Activated CD8-positive, alpha-beta memory T cell treated with anti-CD3 and anti-CD28 coated beads, Interleukin-2, amount 50 U/mL, for 1 hour (primary cell): ENCODE measurements around the gene LBR.

ENCODE experiments used
- DNase-seq: peaks from one replicate; pipeline ENCODE4 v3.0.0-alpha.2; 2020; ENCODE audit errors: extremely low read depth

The LBR gene

DNA sequence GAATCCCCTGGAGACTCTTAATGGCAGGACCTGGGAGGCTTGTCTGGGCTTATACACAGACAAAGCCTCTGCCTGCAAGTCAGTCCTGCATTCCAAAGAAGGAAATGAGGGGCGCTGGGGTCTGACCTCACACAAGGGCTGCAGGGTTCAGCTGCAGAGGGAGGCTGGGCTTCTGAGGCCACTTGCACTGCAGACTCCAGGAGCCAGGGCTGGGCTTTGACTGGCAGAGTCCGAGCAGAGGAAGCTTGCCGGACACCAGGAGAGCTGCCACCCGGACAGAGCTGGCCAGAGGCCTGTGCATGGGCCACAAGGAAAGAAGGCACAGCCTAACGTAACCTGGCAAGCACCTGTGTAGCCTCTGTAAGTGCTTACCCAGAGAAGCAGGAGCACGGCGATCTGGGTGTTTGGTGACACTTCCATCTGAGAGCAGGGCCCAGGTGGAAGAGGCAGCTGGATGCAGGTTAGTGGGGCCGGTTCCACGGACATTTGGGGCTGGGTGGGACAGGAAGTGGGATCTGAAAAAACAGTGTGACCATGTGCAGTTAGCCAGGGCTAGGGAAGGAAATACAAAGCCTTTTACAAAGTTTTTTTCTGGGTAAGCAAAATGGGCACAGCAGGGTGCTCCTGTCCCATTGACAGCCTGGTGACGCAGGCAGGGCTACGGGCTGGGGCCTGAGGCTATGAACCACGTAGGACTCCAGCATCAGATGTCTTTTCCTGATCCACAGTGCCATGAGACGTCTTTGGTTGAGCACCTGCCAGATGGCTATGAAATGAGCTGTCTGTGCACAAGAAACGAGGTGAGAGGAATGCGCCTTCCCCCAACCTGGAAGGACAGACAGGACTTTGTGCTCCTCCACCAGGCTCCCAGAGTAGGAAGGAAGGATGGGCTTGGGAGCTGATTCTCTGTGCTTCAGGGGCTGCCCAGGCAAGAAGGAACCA is 37.3 kb upstream of the LBR start:
- DNase-seq = no peak

DNA sequence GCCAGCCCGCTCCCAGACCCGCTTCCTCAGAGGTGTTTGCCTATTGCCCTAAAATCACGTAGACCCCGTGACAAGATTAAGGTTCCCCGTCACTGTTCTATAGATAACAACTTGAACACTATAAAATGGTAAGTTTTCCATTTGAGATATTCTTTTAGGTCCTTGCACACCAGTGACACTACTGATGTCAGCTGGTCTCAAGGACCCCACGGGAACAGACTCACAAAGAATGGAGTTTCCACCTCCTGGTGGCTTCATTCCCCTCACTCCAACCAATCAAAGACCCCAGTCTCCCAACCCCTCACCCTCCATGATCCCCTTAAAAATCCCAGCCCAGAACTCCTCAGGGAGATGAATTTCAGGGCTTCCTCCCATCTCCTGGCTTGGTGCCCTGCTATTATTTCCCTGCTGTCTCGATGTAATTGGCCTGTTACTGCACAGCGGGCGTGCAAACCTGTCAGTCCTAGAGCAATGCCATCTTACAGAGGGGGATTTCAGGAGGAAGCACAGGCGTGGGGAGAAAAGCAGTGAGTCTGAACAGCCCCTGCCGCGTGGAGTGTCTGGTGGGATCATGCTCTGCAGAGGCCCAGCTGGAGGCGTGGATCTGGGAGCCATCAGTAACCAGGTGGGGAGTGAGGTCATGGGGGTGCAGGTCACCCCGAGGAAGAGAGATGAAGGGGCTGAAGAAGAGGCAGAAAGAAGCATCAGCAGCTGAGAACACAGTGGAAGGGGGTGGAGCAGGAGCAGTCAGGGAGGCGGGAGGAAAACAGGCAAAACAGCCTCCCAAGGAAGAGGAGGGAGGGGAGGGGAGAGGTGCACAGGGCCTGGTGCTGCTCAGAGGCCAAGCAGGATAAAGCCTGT is 35.1 kb upstream of the LBR start:
- DNase-seq = no peak

DNA sequence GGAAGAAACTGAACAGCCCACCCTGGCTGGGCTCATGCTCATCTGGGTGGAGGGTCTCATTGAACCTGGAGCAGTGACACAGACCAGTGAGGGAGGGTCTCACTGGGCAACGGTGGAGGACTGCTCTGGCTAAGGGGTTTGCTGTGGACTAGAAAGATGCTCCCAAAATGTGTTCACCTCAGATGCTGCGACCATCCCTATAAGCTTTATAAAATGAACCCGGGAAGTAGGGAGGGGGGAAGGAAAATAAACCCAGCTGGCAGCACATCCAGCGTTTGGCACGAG is 34.5 kb upstream of the LBR start:
- DNase-seq = no peak

DNA sequence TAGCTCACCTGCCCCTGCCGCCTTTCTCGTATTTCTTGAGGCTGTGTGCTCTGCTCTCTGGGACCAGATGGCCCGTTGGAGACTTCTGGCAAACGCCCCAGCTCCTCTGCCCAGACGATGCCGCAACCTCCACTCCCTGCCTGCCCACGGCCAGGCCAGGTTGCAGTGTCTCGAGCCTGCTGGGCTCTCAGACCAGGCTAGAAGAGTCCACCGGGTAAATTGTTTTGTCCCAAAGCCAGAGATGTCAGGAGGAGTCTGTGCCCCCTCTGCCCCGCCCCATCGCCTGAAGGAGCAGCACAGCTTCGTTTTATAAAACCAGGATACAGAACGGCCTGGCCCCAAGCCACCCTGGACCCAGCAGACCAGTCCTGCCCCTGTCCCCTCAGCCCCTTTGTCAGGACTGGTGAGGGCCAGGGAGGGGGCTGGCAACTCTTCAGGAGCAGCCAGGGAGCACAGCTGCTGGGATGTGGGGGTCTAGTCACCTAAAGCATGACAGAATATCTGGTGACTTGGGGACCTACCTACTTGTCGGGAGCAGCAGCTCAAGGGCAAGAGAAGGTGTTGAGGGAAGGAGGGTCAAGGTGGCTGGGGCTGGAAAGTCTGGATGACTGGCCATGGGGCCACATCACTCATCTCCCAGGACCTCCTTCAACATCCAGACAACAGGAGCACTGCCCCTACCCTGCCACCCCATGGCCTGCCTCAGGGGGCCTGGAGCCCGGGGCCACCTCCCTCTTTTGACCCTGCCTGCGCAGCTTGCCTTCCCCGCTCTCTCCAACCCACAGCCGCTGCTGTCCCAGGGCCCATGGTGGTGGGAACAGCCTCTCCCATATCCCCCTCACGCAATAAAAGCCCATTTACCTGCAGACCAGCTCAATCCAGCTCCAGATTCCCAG is 33.9 kb upstream of the LBR start:
- DNase-seq = no peak

DNA sequence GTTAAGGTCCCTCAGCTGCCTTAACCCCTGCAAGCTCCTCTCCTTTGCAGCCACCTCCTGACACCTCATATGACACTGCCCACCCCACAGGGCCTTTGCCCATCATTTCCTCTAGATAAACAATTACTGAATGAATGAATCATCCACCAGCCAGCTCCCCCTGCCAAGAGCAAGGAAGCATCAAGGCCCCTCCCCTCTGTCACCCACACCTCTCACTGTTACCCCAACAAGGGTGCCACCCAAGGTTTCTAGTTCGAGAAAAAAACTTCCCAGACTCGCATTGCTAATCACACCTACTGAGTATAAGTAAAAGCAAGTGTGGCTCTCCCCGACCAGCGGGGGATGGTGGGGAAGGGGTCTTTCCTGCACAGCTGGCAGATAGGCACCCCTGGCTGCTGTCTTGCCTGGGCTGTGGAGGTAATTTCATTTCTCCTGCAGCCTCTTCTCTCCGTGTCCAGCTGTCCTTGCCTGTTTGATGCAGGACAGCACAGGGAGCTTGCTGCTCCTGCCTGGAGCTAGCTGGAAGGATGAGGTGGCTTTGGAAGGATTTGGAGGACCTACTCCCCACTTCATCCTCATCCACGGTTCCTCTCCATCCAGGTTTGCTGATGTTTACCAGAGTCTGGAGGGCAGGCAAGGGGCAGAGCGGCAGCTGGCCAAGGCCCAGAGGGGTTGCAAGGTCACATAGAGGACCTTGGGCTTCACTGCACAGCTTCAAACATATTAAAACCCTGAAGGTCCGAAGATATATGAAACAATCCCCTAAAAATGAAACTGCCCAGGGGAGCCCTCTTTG is 33.1 kb upstream of the LBR start:
- DNase-seq = no peak

GRCh38 chr1:225460021-225460736 is 32.3 kb upstream of the LBR start:
- DNase-seq = no peak

DNA sequence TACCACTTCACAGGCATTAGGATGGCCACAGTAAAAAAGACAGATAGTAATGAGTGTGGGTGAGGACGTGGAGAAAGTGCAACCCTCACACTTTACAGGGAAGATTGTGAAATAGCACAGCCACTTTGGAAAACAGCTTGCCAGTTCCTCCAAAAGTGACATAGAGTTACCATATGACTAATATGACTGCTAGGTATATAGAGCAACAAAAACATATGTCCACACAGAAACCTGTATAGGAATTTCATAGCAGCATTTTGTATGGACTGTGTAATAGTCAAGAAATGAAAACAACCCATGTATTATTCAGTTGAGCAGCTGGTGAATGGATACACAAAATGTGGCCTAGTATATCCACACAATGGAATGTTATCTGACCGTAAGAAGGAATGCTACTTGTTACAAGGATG is 30.4 kb upstream of the LBR start:
- DNase-seq = no peak

GRCh38 chr1:225454733-225455132 is 26.9 kb upstream of the LBR start:
- no peak for DNase-seq

GRCh38 chr1:225453797-225454648 is 26.2 kb upstream of the LBR start:
- no peak for DNase-seq

- DNase-seq = no peak
Measured at GRCh38 chr1:225451840-225452515, 24.1 kb upstream of the LBR start.

DNA sequence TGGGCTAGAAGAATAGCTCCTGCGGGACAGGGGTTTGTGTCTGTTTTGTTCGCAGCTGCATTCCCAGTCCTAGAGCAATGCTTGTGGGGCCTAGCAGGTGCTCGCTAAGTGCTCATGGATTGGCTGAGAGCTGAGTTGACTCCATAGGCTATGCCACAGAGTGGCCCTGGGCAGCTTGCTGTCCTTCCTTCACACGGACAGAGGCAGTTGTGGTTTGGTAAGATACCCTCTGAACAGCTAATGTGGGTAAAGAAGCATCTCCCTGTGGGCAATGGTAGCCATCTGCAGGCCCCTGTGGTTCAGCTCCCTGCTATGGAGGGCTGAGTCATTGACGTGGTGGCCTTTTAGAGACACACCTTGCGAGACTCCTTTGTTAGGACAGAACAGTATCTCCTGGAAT is 23.5 kb upstream of the LBR start:
- no peak for DNase-seq

- DNase-seq = no peak
Measured at GRCh38 chr1:225450491-225451191, 22.8 kb upstream of the LBR start.

GRCh38 chr1:225449774-225450173 is 21.9 kb upstream of the LBR start:
- no peak for DNase-seq

GRCh38 chr1:225449261-225449660 is 21.4 kb upstream of the LBR start:
- no peak for DNase-seq

- no peak for DNase-seq
Measured at GRCh38 chr1:225448146-225448805, 20.4 kb upstream of the LBR start.

- no peak for DNase-seq
Measured at GRCh38 chr1:225447650-225448089, 19.8 kb upstream of the LBR start.

GRCh38 chr1:225446981-225447615 is 19.3 kb upstream of the LBR start:
- no peak for DNase-seq
